GM12878 (cell line): ENCODE measurements around the gene MYLK3. TPM values are rescaled to one million over a fixed set of nuclear protein-coding genes. Genes with fewer than 3 reads are reported as not detected.

Experiments used
- ATAC-seq: fragments of 200-7000 bp; cut with Tn5 transposase; 3 replicates; pipeline ENCODE4 v1.9.1; 2020; ENCODE audit warnings: mild to moderate bottlenecking, moderate library complexity
- BruUV-seq: library from RNA; stranded (reverse); fragments of 400-500 nt; replicated peaks from 2 replicates; lab custom pipeline; 2021; lab: Mats Ljungman, UMichigan
- CTCF ChIA-PET: fragments of 300-600 bp; sonication (Branson Sonifier 250); formaldehyde crosslinking; extraction: SDS; loops from one replicate; lab custom pipeline; 2021; ENCODE audit warnings: inconsistent platforms; lab: Yijun Ruan, JAX
- POLR2A ChIA-PET: fragments of 350-600 bp; formaldehyde crosslinking; extraction: SDS; loops from one replicate; lab custom pipeline; 2021; ENCODE audit warnings: inconsistent platforms; lab: Charles Lee
- RAD21 ChIA-PET: fragments of 300-600 bp; sonication (Branson Sonifier 250); formaldehyde crosslinking; loops from one replicate; lab custom pipeline; 2023; ENCODE audit warnings: antibody characterized with exemption; ENCODE audit not compliant: unreplicated experiment; lab: Charles Lee
- SMC1A ChIA-PET: fragments of 300-600 bp; sonication (Branson Sonifier 250); formaldehyde crosslinking; loops from one replicate; lab custom pipeline; 2023; ENCODE audit not compliant: unreplicated experiment, uncharacterized antibody; lab: Charles Lee
- DNase-seq: peaks from one replicate; pipeline ENCODE4 v3.0.0-alpha.2; 2011; ENCODE audit warnings: low read depth, low spot score
- FAIRE-seq: peaks from 3 replicates; lab custom pipeline; 2011; peaks lifted over from hg19 to GRCh38; lab: Jason Lieb, UNC
- H2AFZ ChIP-seq: 2 replicates; pipeline ENCODE4 v1.6.0; 2011; ENCODE audit warnings: low read depth, low read length, control low read depth; ENCODE audit not compliant: control insufficient read depth
- H3K27ac ChIP-seq: 2 replicates; pipeline ENCODE4 v1.5.1; 2011; ENCODE audit warnings: control low read depth; ENCODE audit not compliant: control insufficient read depth, insufficient read depth
- H3K27me3 ChIP-seq, 2 experiments: replicated peaks in 1 of 2; 2 replicates each; pipeline versions ENCODE4 v1.6.0 to v1.6.1; 2011; ENCODE audit warnings: low read length in 1 of 2; ENCODE audit not compliant: control insufficient read depth in 2 of 2, insufficient read depth in 2 of 2
- H3K36me3 ChIP-seq, 2 experiments: 2 replicates each; pipeline ENCODE4 v1.5.1; 2011; ENCODE audit warnings: low read length in 1 of 2; ENCODE audit not compliant: control insufficient read depth in 2 of 2, insufficient read depth in 2 of 2
- H3K4me1 ChIP-seq: 2 replicates; pipeline ENCODE4 v1.6.1; 2011; ENCODE audit warnings: mild to moderate bottlenecking, low read length, moderate library complexity, mixed read lengths; ENCODE audit not compliant: control insufficient read depth, insufficient read depth
- H3K4me2 ChIP-seq: 2 replicates; pipeline ENCODE4 v1.6.0; 2011; ENCODE audit warnings: control low read depth; ENCODE audit not compliant: control insufficient read depth, insufficient read depth
- H3K4me3 ChIP-seq: fragments of 200-600 bp; sonication (generic); 2 replicates; pipeline ENCODE4 v1.5.1; 2016
- H3K79me2 ChIP-seq: 2 replicates; pipeline ENCODE4 v1.6.0; 2011; ENCODE audit warnings: low read length; ENCODE audit not compliant: control insufficient read depth, insufficient read depth
- H3K9ac ChIP-seq: 2 replicates; pipeline ENCODE4 v1.8.0; 2011; ENCODE audit warnings: low read length, control low read depth, mixed read lengths; ENCODE audit not compliant: control insufficient read depth, insufficient read depth
- H3K9me3 ChIP-seq: replicated peaks from 3 replicates; pipeline ENCODE4 v1.5.1; 2011; ENCODE audit warnings: mild to moderate bottlenecking, low read length; ENCODE audit not compliant: control insufficient read depth, insufficient read depth
- H4K20me1 ChIP-seq: 2 replicates; pipeline ENCODE4 v1.6.0; 2011; ENCODE audit not compliant: control insufficient read depth, insufficient read depth
- ETV6 ChIP-seq, 2 experiments: fragments of 450-650 bp in 1 of 2; IDR thresholded peaks in 1 of 2; conservative IDR thresholded peaks in 1 of 2; 2 replicates each; pipeline ENCODE4 v1.6.1; 2014; ENCODE audit warnings: antibody characterized with exemption in 1 of 2, borderline replicate concordance in 1 of 2, low read depth in 1 of 2, mild to moderate bottlenecking in 1 of 2, moderate library complexity in 1 of 2
- EZH2 ChIP-seq: IDR thresholded peaks from 2 replicates; pipeline ENCODE4 v1.6.1; 2012; ENCODE audit warnings: low read depth, mild to moderate bottlenecking, control low read depth, inconsistent platforms, low read length, borderline replicate concordance; ENCODE audit not compliant: control insufficient read depth
- HCFC1 ChIP-seq: fragments of 150-350 bp; IDR thresholded peaks from 2 replicates; pipeline ENCODE4 v1.6.1; 2014; ENCODE audit warnings: low read length
- IRF4 ChIP-seq: IDR thresholded peaks from 2 replicates; pipeline ENCODE4 v1.6.1; 2011; ENCODE audit warnings: low read depth, low read length
- LARP7 ChIP-seq: fragments of 450-650 bp; IDR thresholded peaks from 2 replicates; pipeline ENCODE4 v1.6.1; 2017; ENCODE audit warnings: mild to moderate bottlenecking
- MXI1 ChIP-seq: fragments of 150-350 bp; IDR thresholded peaks from 2 replicates; pipeline ENCODE4 v1.6.1; 2011; ENCODE audit warnings: low read depth, mild to moderate bottlenecking, inconsistent platforms, low read length, improper control_type of control experiment
- NR2C1 ChIP-seq: fragments of 450-650 bp; IDR thresholded peaks from 2 replicates; pipeline ENCODE4 v1.6.1; 2017; ENCODE audit warnings: antibody characterized with exemption, mild to moderate bottlenecking, moderate library complexity
- RBBP5 ChIP-seq: fragments of 200-600 bp; sonication (generic); conservative IDR thresholded peaks from 2 replicates; pipeline ENCODE4 v1.6.1; 2016
- RCOR1 ChIP-seq: conservative IDR thresholded peaks from 2 replicates; pipeline ENCODE4 v1.6.1; 2012; ENCODE audit warnings: low read depth, low read length, improper control_type of control experiment
- TAF1 ChIP-seq: IDR thresholded peaks from 2 replicates; pipeline ENCODE4 v1.6.1; 2011; ENCODE audit warnings: mild to moderate bottlenecking, low read depth, low read length, borderline replicate concordance
- ZNF622 ChIP-seq: fragments of 450-650 bp; IDR thresholded peaks from 2 replicates; pipeline ENCODE4 v1.6.1; 2017; ENCODE audit warnings: mild to moderate bottlenecking, inconsistent platforms
- WGBS: methylation state at CpG from one replicate; pipeline ENCODE4 v1.1.6; 2016; ENCODE audit warnings: low lambda C conversion rate; ENCODE audit not compliant: insufficient replicate concordance, insufficient coverage; ENCODE audit errors: missing lambda C conversion rate; 5-methylcytosine and 5-hydroxymethylcytosine counted together
- in situ Hi-C: fragments of 300-500 bp; cut with MboI; formaldehyde crosslinking; loops from 9 replicates; pipeline ENCODE4 v1.14.3; 2018; ENCODE audit warnings: mixed read lengths
- intact Hi-C: fragments of 100-400 bp; cut with micrococcal nuclease; formaldehyde crosslinking; loops from one replicate; pipeline ENCODE4 v1.14.2; 2022; ENCODE audit not compliant: unreplicated experiment
- polyA plus RNA-seq, 11 experiments: library from polyadenylated mRNA; depleted of rRNA in 4 of 11; unstranded in 6 of 11; stranded (reverse) in 5 of 11; fragments of >200 nt; fragmentation: Nextera tagmentation in 4 of 11; fragmentation: Illumina TruSeq in 1 of 11; extraction: Ambion mirVana in 4 of 11; extraction: Trizol in 1 of 11; gene quantifications; 1 replicate in 1 of 11; 2 replicates in 10 of 11; pipeline versions ENCODE4 v1.2.1 to v1.2.3, GENCODE V29; 2011 to 2016; ENCODE audit warnings: inconsistent platforms in 2 of 11, missing spikeins in 2 of 11, low read depth in 1 of 11
- total RNA-seq, 4 experiments: library from RNA; depleted of rRNA in 3 of 4; stranded (reverse); fragments of >200 nt in 3 of 4; fragmentation: Illumina TruSeq in 1 of 4; extraction: Trizol in 1 of 4; gene quantifications; 2 replicates each; pipeline versions ENCODE4 v1.2.1 to v1.2.3, GENCODE V29; 2013 to 2021
- TF ChIP-seq, protein P1 (sequence below): fragments of 450-650 bp; formaldehyde crosslinking; IDR thresholded peaks from 2 replicates; pipeline ENCODE4 v1.5.0; 2022; ENCODE audit warnings: mild to moderate bottlenecking, missing genetic modification characterization
- TF ChIP-seq, protein P2 (sequence below): fragments of 450-650 bp; IDR thresholded peaks from 2 replicates; pipeline ENCODE4 v1.6.1; 2016; ENCODE audit warnings: mild to moderate bottlenecking
- TF ChIP-seq, protein P3 (sequence below): IDR thresholded peaks from 2 replicates; pipeline ENCODE4 v1.6.1; 2012; ENCODE audit warnings: low read depth, low read length, improper control_type of control experiment
- TF ChIP-seq, protein P4 (sequence below): IDR thresholded peaks from 2 replicates; pipeline ENCODE4 v1.6.1; 2011; ENCODE audit warnings: borderline replicate concordance, low read depth, mild to moderate bottlenecking, moderate library complexity, mixed read lengths, low read length; ENCODE audit not compliant: insufficient read depth; ENCODE audit errors: extremely low read length
- TF ChIP-seq, protein P5 (sequence below): IDR thresholded peaks from 2 replicates; pipeline ENCODE4 v1.6.1; 2012; ENCODE audit warnings: low read depth, low read length, improper control_type of control experiment

The MYLK3 gene
- total and polyA plus RNA-seq, 10 of the 15 experiments (the other 5 are each of a cell fraction or from before 2014, with no cell fraction given), result 0.02 to 0.46 (median 0.17) TPM

DNA sequence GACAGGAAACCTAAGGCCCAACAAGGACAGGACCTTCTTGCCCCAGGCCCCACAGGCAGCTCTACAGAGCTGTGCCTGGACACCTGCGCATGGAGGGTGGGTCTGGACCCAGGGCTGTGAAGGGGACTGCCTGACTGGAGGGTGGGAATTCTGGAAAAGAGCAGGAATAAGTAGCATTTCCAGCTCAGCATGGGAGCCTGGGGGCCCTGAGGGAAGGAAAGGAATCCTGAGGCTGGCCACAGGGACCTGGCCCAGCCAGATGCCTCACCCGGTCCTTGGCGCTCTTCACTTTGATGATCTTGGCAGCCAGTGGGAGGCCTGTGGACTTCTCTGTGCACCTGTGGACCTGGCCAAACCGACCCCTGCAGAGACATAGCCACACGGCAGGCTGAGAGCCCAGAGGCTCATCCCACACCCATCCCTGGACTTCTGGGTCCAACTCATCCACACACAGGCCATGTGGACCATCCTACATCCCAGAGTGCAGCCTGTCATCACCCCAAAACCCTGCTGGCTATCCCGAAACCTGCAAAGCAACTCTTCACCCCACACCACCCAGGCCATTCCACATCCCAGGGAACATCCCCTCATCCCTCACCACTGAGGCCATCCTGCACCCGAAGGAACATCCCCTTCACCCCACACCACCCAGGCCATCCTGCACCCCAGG is 18.7 kb downstream of the MYLK3 start:
- no peaks in the 10 kb centered on the region for H3K79me2 ChIP-seq
- no peak for TF ChIP-seq ETV6 (conservative IDR thresholded peaks at IDR 0.05 in 1 of 2, IDR thresholded peaks at IDR 0.05 in 1 of 2; ENCODE audit: borderline replicate concordance in 1 of 2, low read depth in 1 of 2)
- no peak for TF ChIP-seq LARP7
- TF ChIP-seq EZH2, result no peak
- TF ChIP-seq, protein P1, sequence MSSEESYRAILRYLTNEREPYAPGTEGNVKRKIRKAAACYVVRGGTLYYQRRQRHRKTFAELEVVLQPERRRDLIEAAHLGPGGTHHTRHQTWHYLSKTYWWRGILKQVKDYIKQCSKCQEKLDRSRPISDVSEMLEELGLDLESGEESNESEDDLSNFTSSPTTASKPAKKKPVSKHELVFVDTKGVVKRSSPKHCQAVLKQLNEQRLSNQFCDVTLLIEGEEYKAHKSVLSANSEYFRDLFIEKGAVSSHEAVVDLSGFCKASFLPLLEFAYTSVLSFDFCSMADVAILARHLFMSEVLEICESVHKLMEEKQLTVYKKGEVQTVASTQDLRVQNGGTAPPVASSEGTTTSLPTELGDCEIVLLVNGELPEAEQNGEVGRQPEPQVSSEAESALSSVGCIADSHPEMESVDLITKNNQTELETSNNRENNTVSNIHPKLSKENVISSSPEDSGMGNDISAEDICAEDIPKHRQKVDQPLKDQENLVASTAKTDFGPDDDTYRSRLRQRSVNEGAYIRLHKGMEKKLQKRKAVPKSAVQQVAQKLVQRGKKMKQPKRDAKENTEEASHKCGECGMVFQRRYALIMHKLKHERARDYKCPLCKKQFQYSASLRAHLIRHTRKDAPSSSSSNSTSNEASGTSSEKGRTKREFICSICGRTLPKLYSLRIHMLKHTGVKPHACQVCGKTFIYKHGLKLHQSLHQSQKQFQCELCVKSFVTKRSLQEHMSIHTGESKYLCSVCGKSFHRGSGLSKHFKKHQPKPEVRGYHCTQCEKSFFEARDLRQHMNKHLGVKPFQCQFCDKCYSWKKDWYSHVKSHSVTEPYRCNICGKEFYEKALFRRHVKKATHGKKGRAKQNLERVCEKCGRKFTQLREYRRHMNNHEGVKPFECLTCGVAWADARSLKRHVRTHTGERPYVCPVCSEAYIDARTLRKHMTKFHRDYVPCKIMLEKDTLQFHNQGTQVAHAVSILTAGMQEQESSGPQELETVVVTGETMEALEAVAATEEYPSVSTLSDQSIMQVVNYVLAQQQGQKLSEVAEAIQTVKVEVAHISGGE (CRISPR knock-in tag), result no peak
- TF ChIP-seq MXI1, result no peak
- no peak for TF ChIP-seq IRF4
- TF ChIP-seq, protein P2, sequence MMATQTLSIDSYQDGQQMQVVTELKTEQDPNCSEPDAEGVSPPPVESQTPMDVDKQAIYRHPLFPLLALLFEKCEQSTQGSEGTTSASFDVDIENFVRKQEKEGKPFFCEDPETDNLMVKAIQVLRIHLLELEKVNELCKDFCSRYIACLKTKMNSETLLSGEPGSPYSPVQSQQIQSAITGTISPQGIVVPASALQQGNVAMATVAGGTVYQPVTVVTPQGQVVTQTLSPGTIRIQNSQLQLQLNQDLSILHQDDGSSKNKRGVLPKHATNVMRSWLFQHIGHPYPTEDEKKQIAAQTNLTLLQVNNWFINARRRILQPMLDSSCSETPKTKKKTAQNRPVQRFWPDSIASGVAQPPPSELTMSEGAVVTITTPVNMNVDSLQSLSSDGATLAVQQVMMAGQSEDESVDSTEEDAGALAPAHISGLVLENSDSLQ, result no peak
- TF ChIP-seq, protein P3, sequence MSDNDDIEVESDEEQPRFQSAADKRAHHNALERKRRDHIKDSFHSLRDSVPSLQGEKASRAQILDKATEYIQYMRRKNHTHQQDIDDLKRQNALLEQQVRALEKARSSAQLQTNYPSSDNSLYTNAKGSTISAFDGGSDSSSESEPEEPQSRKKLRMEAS, result no peak
- TF ChIP-seq, protein P4, sequence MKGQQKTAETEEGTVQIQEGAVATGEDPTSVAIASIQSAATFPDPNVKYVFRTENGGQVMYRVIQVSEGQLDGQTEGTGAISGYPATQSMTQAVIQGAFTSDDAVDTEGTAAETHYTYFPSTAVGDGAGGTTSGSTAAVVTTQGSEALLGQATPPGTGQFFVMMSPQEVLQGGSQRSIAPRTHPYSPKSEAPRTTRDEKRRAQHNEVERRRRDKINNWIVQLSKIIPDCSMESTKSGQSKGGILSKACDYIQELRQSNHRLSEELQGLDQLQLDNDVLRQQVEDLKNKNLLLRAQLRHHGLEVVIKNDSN, result no peak
- no peak for TF ChIP-seq ZNF622
- no peak for TF ChIP-seq HCFC1
- no peak for TF ChIP-seq TAF1
- no peak for TF ChIP-seq RBBP5
- TF ChIP-seq NR2C1, result no peak
- TF ChIP-seq, protein P5, sequence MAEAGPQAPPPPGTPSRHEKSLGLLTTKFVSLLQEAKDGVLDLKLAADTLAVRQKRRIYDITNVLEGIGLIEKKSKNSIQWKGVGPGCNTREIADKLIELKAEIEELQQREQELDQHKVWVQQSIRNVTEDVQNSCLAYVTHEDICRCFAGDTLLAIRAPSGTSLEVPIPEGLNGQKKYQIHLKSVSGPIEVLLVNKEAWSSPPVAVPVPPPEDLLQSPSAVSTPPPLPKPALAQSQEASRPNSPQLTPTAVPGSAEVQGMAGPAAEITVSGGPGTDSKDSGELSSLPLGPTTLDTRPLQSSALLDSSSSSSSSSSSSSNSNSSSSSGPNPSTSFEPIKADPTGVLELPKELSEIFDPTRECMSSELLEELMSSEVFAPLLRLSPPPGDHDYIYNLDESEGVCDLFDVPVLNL, result no peak
- no peak for TF ChIP-seq RCOR1
- no peaks in the 10 kb centered on the region; a peak in 1 of 4 replicates for H3K36me3 ChIP-seq
- no peak for FAIRE-seq
- RAD21 ChIA-PET, result no interaction called here
- no peak overlapping the region for H3K4me2 ChIP-seq
- POLR2A ChIA-PET, result no interaction called here
- no TSS peak for BruUV-seq
- no peak overlapping the region for H3K4me3 ChIP-seq
- no peak overlapping the region for H3K27ac ChIP-seq
- H3K4me1 ChIP-seq, result no peaks in the 10 kb centered on the region
- CTCF ChIA-PET, result no interaction called here
- intact Hi-C loops, result no loop called here
- no peaks in the 10 kb centered on the region for H3K27me3 ChIP-seq
- H4K20me1 ChIP-seq, result no peaks in the 10 kb centered on the region
- SMC1A ChIA-PET, result no interaction called here
- no peak for DNase-seq
- ATAC-seq, result no peak
- WGBS, result 60% methylated on average over 7 of the region's 7 CpGs
- in situ Hi-C loops, result no loop called here
- H2AFZ ChIP-seq, result no peak overlapping the region
- peaks cover under 1% of the 10 kb centered on the region; the same call in 1 of the 3 replicates for H3K9me3 ChIP-seq
- no peak overlapping the region for H3K9ac ChIP-seq
